Activated T-helper 17 cell treated with anti-CD3 and anti-CD28 coated beads, Interleukin-2, amount 50 U/mL, for 72 hours (primary cell): ENCODE data around the gene CROCC2. TPM values are rescaled to one million over a fixed set of nuclear protein-coding genes. Genes with fewer than 3 reads are reported as not detected.

Source experiments
- ATAC-seq: fragments of 150-1000 bp; cut with Tn5 transposase; replicated peaks from 2 replicates; pipeline ENCODE4 v1.10.0; 2021; ENCODE audit warnings: mild to moderate bottlenecking, moderate library complexity
- H3K27ac Mint-ChIP-seq: one replicate; pipeline ENCODE4 v1.8.0; 2022; ENCODE audit warnings: mixed read lengths
- H3K27me3 Mint-ChIP-seq: one replicate; pipeline ENCODE4 v1.8.0; 2022; ENCODE audit warnings: mixed read lengths
- H3K36me3 Mint-ChIP-seq: one replicate; pipeline ENCODE4 v1.8.0; 2022; ENCODE audit warnings: low read depth, mild to moderate bottlenecking, mixed read lengths
- H3K4me1 Mint-ChIP-seq: one replicate; pipeline ENCODE4 v1.8.0; 2022; ENCODE audit warnings: mixed read lengths
- H3K4me3 Mint-ChIP-seq: one replicate; pipeline ENCODE4 v1.8.0; 2022; ENCODE audit warnings: mild to moderate bottlenecking, mixed read lengths
- H3K9me3 Mint-ChIP-seq: one replicate; pipeline ENCODE4 v1.8.0; 2022; ENCODE audit warnings: mixed read lengths
- total RNA-seq, 2 donors: library from RNA; stranded (reverse); gene quantifications; one replicate each; pipeline ENCODE4 v1.2.3, GENCODE V29; 2022

The CROCC2 gene
- total RNA-seq, 2 donors from 2014 or later = not detected

DNA sequence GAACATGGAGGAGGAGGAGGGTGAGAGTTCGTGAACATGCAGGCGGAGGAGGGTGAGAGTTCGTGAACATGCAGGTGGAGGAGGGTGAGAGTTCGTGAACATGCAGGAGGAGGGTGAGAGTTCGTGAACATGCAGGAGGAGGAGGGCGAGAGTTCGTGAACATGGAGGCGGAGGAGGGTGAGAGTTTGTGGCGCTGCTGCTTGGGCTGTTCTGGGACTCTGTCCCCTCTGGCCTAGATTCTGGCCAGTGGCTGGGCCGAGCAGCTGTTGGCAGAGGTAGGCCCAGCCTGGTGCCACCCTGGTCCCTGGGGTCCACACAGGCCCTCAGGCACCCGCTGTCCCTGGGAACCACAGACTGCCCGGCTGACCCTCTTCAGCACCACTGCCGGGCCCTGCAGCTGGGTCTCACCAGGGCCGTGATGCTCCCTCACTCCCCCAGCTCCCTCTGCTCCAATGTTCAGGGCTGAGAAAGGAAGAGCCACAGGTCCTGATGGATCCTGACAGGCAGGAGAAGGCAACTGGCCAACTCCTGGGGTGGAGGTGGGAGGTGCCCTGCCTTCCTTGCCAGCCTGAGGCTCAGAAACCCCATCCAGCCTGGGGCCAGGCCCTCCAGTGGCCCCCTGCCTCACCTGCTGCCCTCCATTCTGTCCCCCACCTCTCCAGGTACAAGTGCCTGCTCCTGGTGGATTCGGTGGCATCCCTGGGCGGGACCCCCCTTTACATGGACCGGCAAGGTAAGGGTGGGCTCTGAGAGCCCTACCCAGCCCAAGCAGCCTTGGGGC, 33.6 kb upstream of the CROCC2 start:
- no peaks in the 10 kb centered on the region for H3K36me3 Mint-ChIP-seq
- no peak overlapping the region for H3K4me3 Mint-ChIP-seq
- no peak overlapping the region for H3K27ac Mint-ChIP-seq
- no peaks in the 10 kb centered on the region for H3K9me3 Mint-ChIP-seq
- ATAC-seq = no peak
- H3K4me1 Mint-ChIP-seq = no peaks in the 10 kb centered on the region
- H3K27me3 Mint-ChIP-seq = peaks cover 6% of the 10 kb centered on the region

DNA sequence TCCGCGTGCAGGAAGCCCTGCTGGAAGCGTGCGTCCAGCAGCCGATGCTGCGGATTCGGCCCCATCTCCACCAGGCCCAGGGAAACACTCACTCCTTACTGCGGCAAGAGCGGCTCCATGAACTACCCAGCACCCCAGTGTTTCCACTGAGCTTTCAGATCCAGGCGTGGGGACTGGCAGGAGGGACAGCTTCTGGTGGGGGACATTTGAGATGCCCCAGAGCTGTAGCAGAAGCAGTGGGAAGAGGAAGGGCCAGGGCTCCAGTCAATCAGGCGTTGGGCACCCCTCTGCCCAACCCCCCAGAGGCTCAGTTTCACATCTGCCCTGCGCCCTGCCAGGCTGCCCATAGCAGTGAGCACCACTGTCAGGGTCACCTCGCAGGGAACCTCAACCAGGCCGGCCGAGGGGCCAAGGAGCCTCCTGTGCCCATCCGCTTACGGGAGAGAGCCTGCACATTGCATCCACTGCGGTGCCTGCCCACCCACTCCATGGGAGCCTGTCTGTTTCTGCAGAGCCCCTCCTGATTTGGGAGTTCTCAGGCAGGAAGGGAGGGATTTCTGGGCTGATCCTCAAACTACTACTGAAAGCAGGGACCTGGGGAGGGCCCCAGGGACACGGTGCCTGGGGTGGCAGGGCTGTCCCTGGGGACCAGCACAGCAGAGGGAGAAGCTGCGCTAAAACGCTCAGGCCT, 32.9 kb upstream of the CROCC2 start:
- H3K27ac Mint-ChIP-seq = no peak overlapping the region
- H3K4me3 Mint-ChIP-seq = no peak overlapping the region
- H3K36me3 Mint-ChIP-seq = no peaks in the 10 kb centered on the region
- H3K4me1 Mint-ChIP-seq = no peaks in the 10 kb centered on the region
- no peaks in the 10 kb centered on the region for H3K9me3 Mint-ChIP-seq
- ATAC-seq = no peak
- no peaks in the 10 kb centered on the region for H3K27me3 Mint-ChIP-seq

DNA sequence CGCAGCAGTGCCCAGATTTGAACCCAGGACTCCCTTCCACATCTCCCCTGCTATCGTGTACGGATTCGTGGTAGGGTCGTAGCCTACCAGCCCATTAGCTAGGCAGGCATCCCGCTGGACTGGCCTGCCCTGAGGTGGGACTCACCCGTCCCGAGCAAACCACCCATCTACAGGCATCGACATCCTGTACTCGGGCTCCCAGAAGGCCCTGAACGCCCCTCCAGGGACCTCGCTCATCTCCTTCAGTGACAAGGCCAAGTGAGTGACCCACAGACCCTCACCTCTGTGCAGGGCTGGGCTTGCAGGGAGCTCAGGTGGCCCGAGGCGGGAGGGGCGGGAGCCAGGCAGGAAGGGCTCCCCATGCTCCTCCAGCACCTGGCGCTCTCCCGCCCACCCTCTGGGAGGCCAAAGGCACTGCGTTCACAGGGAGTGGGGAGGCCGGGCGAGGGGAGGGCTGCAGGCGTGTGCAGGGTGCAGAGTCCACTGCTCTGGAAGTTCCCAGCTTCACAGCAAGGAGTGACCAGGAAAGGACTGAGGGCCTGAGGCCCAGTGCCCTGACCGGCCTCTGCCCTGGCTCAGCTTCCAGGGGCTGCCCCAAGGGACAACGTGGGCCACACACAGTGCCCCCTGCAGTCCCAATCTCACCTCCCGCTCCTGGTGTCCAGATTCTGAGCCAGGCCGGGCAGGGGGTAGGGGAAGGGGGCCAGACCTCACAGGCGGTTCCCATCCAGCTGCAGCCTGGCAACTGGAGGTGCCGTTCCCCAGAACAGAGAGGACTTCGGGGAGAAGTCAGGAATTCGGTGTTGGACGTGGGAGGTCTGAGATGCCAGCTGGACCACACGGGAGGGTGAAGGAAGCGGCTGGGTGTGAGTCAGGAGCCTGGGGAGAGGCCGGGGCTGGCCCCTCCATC, 32.1 kb upstream of the CROCC2 start:
- Mint-ChIP-seq H3K27me3 (no peaks in the 10 kb centered on the region), H3K27ac (no peak overlapping the region), H3K4me3 (no peak overlapping the region), H3K36me3 (no peaks in the 10 kb centered on the region), H3K4me1 (no peaks in the 10 kb centered on the region), H3K9me3 (no peaks in the 10 kb centered on the region)
- ATAC-seq = no peak

DNA sequence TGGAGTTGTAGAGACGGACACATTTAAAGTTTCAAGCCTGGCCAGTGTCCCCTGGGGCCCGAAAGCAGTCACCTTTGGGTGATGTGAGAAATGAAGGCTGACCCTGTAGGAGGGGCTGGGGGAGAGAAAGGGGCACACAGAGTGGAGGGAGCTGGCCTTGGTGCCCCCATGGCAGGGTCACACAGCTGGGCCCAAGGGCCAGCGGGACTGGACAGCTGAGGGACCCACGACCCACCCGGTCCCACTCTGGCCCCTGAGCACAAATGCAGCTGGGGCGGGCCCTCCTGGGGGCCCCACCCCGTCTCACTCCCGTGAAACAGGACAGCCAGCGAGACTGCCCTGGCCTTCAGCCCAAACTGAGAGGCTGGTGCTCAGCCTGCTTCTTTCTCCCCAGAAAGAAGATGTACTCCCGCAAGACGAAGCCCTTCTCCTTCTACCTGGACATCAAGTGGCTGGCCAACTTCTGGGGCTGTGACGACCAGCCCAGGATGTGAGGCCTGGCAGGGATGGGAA, 31.4 kb upstream of the CROCC2 start:
- no peak for ATAC-seq
- H3K4me3 Mint-ChIP-seq = no peak overlapping the region
- H3K27ac Mint-ChIP-seq = no peak overlapping the region
- H3K27me3 Mint-ChIP-seq = no peaks in the 10 kb centered on the region
- H3K4me1 Mint-ChIP-seq = no peaks in the 10 kb centered on the region
- H3K9me3 Mint-ChIP-seq = no peaks in the 10 kb centered on the region
- H3K36me3 Mint-ChIP-seq = no peaks in the 10 kb centered on the region

DNA sequence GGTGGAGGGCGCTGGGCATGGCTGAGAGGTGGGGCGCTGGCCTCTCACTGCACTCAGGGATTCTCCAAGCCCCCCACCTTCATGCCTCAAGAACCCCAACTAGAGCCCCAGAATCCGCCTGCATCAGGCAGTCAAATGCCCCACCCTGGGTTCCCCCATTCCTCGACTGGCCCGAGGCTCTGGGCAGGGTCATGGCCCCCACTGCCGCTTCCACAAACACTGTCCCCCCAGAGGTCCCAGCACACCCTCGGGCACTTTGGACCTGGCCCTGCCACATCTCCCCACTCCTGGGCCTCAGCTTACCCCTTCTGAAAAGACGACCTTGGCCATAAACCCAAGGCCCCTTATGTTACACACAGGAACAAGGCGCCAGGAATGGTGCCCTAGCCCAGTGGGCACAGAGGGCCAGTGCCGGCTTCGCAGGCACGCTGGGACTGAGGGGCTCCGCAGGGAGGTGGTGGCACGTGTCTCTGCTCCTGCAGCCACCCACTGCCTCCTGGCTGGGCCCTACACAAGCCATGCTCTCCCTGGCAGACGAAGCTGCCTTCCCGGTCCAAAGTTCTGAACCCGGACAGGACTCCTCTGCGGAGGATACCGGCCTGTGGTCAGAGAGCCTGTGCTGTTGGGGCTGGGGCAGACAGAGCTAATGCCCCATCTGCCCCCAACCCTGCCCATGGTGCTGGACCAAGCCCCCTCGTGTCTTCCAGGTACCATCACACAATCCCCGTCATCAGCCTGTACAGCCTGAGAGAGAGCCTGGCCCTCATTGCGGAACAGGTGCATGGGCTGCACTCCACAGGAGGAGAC, 30.7 kb upstream of the CROCC2 start:
- H3K4me1 Mint-ChIP-seq = no peaks in the 10 kb centered on the region
- no peaks in the 10 kb centered on the region for H3K36me3 Mint-ChIP-seq
- no peaks in the 10 kb centered on the region for H3K9me3 Mint-ChIP-seq
- no peak for ATAC-seq
- H3K4me3 Mint-ChIP-seq = no peak overlapping the region
- H3K27me3 Mint-ChIP-seq = no peaks in the 10 kb centered on the region
- H3K27ac Mint-ChIP-seq = no peak overlapping the region

DNA sequence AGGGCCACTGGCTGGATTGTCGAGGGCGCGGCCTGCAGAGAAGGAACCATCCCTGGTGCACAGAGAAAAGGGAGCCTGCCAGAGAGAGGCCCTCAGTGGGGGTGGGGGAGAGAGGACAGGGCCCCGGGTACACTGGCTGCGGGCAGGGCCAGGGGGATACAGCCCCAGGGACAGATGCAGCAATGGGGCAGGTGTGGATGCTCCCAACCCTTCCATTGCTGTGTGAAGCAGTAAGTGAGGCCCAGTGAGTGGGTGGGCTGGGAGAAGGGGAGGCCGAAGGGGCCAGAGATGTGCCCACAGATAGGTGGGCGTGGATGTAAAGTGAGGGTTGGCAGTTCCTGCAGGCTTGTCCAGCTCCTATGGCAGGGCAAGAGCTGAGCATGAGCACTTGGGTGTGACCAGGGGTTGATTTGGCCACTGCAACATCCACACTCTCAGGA, 30.1 kb upstream of the CROCC2 start:
- Mint-ChIP-seq H3K27ac (no peak overlapping the region), H3K27me3 (no peaks in the 10 kb centered on the region), H3K9me3 (no peaks in the 10 kb centered on the region), H3K4me1 (no peaks in the 10 kb centered on the region), H3K4me3 (no peak overlapping the region), H3K36me3 (no peaks in the 10 kb centered on the region)
- no peak for ATAC-seq

DNA sequence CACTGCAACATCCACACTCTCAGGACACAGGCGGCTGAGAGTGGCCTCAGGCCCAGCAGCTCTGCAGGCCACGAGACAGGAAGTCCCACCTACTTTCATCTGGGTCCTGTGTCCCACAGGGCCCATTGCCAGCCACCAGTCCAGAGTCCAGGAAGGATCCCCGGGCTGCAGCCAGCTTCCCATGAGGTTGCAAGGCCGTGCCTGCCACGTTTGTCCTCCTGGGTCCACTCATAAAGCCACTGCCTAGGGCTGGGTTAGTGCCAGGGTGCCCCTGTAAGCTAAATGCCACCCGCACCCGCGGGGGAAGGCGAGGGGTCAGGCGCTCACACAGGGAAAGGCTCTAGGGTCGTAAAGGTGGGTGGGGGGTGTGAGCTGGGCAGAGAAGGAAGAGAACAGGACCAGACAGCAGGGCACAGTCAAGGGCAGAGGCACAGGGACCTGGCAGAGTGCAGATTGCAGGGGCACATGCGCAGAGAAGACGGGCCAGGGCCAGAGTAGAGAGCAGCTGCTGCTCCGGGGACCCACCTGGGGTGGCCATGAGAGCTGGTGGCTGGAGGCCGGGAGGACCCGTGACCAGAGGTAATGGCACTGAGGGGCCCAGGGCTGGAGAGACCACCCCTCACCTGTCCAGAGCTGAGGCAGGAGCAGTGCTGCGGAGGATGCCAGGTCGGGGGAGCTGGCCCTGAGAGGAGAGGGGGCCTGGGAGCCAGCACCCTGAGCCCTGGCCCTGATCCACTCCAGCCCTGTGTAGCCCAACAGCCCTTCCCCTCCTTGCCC, 29.5 kb upstream of the CROCC2 start:
- H3K4me3 Mint-ChIP-seq = no peak overlapping the region
- no peak overlapping the region for H3K27ac Mint-ChIP-seq
- H3K27me3 Mint-ChIP-seq = no peaks in the 10 kb centered on the region
- H3K9me3 Mint-ChIP-seq = no peaks in the 10 kb centered on the region
- no peaks in the 10 kb centered on the region for H3K4me1 Mint-ChIP-seq
- H3K36me3 Mint-ChIP-seq = no peaks in the 10 kb centered on the region
- ATAC-seq = no peak

DNA sequence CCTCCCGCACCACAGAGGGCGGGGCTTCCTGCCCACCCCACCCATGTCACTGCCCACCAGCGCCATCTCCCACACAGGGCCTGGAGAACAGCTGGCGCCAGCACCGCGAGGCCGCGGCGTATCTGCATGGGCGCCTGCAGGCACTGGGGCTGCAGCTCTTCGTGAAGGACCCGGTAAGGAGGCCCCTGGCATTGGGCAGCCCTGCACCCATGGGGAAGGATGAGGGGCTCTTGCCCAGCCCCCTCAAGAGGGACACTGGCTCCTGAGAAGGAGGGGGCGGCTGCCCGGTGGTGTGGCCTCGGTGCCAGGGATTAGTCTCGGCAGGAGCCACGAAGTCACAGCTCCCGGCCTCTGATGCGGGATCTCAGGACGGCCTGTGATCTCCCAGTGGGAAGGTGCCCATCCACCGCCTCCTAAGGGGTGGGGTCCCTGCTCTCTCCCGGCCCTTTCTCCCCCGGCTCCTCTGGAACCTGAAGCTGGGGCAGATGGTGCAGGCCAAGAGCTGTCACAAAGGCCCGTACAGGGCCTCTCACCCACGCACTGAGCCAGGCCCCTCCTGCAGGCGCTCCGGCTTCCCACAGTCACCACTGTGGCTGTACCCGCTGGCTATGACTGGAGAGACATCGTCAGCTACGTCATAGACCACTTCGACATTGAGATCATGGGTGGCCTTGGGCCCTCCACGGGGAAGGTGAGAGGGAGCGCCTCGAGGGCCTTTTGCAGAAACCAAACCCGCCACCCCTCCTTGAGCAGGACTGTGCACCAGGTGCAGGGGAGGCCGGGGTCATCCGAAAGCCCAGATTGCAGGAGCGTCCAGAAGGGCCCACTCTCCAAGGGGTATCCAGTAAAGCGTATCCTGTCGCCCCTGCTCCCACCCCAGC, 28.4 kb upstream of the CROCC2 start:
- Mint-ChIP-seq H3K4me1 (no peaks in the 10 kb centered on the region), H3K4me3 (no peak overlapping the region), H3K27ac (no peak overlapping the region), H3K27me3 (no peaks in the 10 kb centered on the region), H3K36me3 (no peaks in the 10 kb centered on the region), H3K9me3 (no peaks in the 10 kb centered on the region)
- no peak for ATAC-seq

DNA sequence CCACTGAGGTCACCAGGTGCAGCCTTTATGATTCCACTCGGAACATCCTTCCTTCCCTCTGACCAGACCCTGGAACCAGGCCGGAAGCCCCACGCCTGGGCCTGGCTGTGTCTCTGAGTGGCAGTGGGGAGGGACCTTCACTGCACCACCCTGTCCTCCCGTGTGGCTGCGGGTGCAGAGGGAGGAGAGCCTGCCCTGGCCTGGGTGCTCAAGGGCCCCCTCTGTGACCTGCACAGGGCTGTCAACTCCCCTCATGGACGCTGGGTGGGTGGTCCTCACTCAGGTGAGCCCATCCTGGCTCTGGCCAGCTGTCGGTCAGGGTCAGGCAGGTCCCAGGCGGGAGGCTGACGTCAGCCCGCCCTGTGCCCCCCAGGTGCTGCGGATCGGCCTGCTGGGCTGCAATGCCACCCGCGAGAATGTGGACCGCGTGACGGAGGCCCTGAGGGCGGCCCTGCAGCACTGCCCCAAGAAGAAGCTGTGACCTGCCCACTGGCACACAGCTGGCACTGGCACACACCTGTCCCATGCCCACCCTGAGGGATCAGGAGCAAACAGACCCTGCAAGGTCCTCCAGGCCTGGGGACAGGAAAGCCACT, 27.7 kb upstream of the CROCC2 start:
- Mint-ChIP-seq H3K9me3 (no peaks in the 10 kb centered on the region), H3K27ac (no peak overlapping the region), H3K36me3 (no peaks in the 10 kb centered on the region), H3K4me1 (no peaks in the 10 kb centered on the region), H3K27me3 (no peaks in the 10 kb centered on the region), H3K4me3 (no peak overlapping the region)
- no peak for ATAC-seq

DNA sequence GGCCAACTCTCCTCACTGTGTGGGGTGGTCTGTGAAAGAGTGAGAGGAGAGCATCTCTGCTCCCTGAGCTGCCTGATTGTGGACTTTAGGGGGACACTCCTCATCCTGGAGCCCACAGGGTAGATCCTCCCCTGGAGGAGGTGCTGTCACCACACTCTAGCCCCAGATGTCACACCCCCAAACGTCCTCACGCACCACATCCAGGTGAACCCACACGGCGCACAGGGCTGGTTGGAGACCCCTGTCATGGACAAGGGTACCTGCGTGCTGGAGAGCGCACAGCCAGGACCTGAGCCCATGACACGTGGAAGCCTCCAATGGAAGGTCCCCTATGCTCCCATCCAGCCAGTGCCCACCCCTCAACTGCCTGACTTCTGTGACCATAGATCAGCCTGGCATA, 27.0 kb upstream of the CROCC2 start:
- no peak for ATAC-seq
- H3K27me3 Mint-ChIP-seq = no peaks in the 10 kb centered on the region
- H3K4me3 Mint-ChIP-seq = no peak overlapping the region
- no peaks in the 10 kb centered on the region for H3K9me3 Mint-ChIP-seq
- H3K27ac Mint-ChIP-seq = no peak overlapping the region
- no peaks in the 10 kb centered on the region for H3K36me3 Mint-ChIP-seq
- no peaks in the 10 kb centered on the region for H3K4me1 Mint-ChIP-seq

DNA sequence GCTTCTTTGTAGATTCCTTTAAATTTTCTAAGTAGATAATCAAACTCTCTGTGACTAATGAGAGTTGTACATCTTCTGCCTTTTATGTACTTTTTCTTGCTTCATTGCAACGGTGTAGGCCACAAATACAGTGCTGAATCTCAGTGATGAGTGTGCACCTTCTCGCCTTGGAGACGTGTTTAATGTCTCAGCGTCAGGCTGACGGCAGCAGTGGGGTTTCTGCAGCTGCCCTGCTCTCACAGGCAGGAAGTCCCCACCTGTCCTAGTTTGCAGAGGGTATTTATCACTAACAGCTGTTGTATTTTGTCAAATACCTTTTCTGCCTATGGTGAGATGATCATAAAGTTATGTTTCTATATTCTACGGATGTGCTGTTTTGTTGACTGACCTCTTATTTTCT, 24.2 kb upstream of the CROCC2 start:
- no peaks in the 10 kb centered on the region for H3K36me3 Mint-ChIP-seq
- no peaks in the 10 kb centered on the region for H3K27me3 Mint-ChIP-seq
- no peaks in the 10 kb centered on the region for H3K4me1 Mint-ChIP-seq
- no peak overlapping the region for H3K27ac Mint-ChIP-seq
- ATAC-seq = no peak
- H3K9me3 Mint-ChIP-seq = no peaks in the 10 kb centered on the region
- H3K4me3 Mint-ChIP-seq = no peak overlapping the region

DNA sequence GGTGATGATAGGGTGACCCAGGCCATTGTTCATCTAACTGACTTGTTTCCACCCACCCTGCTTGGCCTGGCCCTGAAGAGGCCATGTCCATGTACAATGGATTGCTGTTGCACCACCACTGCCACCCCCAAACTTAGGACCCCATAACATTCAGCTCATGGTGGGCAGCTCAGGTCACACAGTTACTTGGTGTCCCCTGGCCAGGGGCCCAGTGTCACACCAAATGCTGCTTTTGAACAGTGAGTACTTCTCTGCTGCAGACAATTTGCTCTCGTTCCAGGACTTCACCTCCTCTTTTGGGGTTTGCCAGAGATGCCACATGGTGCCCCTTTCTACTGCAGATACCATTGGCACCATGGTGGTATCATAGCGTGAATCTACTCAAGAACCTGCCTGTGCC, 21.9 kb upstream of the CROCC2 start:
- H3K4me3 Mint-ChIP-seq = no peak overlapping the region
- H3K27me3 Mint-ChIP-seq = no peaks in the 10 kb centered on the region
- H3K4me1 Mint-ChIP-seq = no peaks in the 10 kb centered on the region
- no peak overlapping the region for H3K27ac Mint-ChIP-seq
- H3K9me3 Mint-ChIP-seq = no peaks in the 10 kb centered on the region
- no peaks in the 10 kb centered on the region for H3K36me3 Mint-ChIP-seq
- no peak for ATAC-seq
